GM10266 (cell line): Measurements from ENCODE around the gene ZBTB8B.
"Not testable (repeated sequence)": the region's sequence is repeated elsewhere in the genome, so short reads cannot be mapped to it uniquely, and the experiment has no call there.

Experiments used
- DNase-seq: peaks from one replicate; pipeline ENCODE4 v3.0.0; 2012; ENCODE audit errors: extremely low spot score
- CTCF ChIP-seq: IDR thresholded peaks from 2 replicates; pipeline ENCODE4 v1.5.1; 2012; ENCODE audit warnings: mild to moderate bottlenecking, low read depth; ENCODE audit not compliant: control insufficient read depth, insufficient read depth; ENCODE audit errors: missing control alignments

ZBTB8B gene

GRCh38 chr1:32447469-32448185 lies 17.2 kb upstream of the ZBTB8B start:
- DNase-seq = no peak
- no peak for TF ChIP-seq CTCF

- peak; percentile 90 for TF ChIP-seq CTCF
Measured at GRCh38 chr1:32448186-32448772, 16.6 kb upstream of the ZBTB8B start.

GRCh38 chr1:32448773-32449456 lies 16.0 kb upstream of the ZBTB8B start:
- peak; percentile 48 for TF ChIP-seq CTCF
- DNase-seq = no peak

More at GRCh38 chr1:32448186-32448772, 16.6 kb upstream of the ZBTB8B start:
- not testable (repeated sequence) for DNase-seq

GRCh38 chr1:32449457-32449831 lies 15.4 kb upstream of the ZBTB8B start:
- DNase-seq = not testable (repeated sequence)

- TF ChIP-seq CTCF = no peak
- no peak for DNase-seq
Measured at GRCh38 chr1:32454726-32455125, 10.1 kb upstream of the ZBTB8B start.

GRCh38 chr1:32455958-32456357 lies 8.9 kb upstream of the ZBTB8B start:
- TF ChIP-seq CTCF = no peak
- no peak for DNase-seq

GRCh38 chr1:32458798-32459197 lies 6.1 kb upstream of the ZBTB8B start:
- not testable (repeated sequence) for DNase-seq

GRCh38 chr1:32462977-32463376 lies 1.9 kb upstream of the ZBTB8B start:
- not testable (repeated sequence) for DNase-seq

GRCh38 chr1:32464191-32464715 lies 619 bp upstream of the ZBTB8B start:
- TF ChIP-seq CTCF = no peak
- no peak for DNase-seq
